Measurements from ENCODE around the gene ADIPOQ.
"Not testable (repeated sequence)": the region's sequence is repeated elsewhere in the genome, so short reads cannot be mapped to it uniquely, and the experiment has no call there.

Gene ADIPOQ

GRCh38 chr3:186843039-186843432 lies 526 bp downstream of the ADIPOQ start:
- Histone ChIP-seq H3K9me3 (ENCODE audit: control insufficient read depth, insufficient read depth, low read length) (no peaks in the 10 kb centered on the region), H3K4me1 (ENCODE audit: insufficient read depth, low read length) (no peaks in the 10 kb centered on the region), H3K36me3 (ENCODE audit: insufficient read depth, low read length) (no peaks in the 10 kb centered on the region), H3K9ac (ENCODE audit: low read depth, low read length) (no peak overlapping the region)

- H3K36me3 ChIP-seq (ENCODE audit: insufficient read depth, low read length): no peaks in the 10 kb centered on the region
- H3K9me3 ChIP-seq (ENCODE audit: control insufficient read depth, insufficient read depth, low read length): no peaks in the 10 kb centered on the region
- no peak overlapping the region for H3K9ac ChIP-seq (ENCODE audit: low read depth, low read length)
- H3K4me1 ChIP-seq (ENCODE audit: insufficient read depth, low read length): no peaks in the 10 kb centered on the region
Measured at GRCh38 chr3:186844908-186845307, 2.4 kb downstream of the ADIPOQ start.

- Histone ChIP-seq H3K36me3 (ENCODE audit: insufficient read depth, low read length) (no peaks in the 10 kb centered on the region), H3K9me3 (ENCODE audit: control insufficient read depth, insufficient read depth, low read length) (no peaks in the 10 kb centered on the region), H3K4me1 (ENCODE audit: insufficient read depth, low read length) (no peaks in the 10 kb centered on the region), H3K9ac (ENCODE audit: low read depth, low read length) (no peak overlapping the region)
Measured at GRCh38 chr3:186845756-186846155, 3.2 kb downstream of the ADIPOQ start.

- Histone ChIP-seq H3K9me3 (ENCODE audit: control insufficient read depth, insufficient read depth, low read length) (no peaks in the 10 kb centered on the region), H3K36me3 (ENCODE audit: insufficient read depth, low read length) (no peaks in the 10 kb centered on the region), H3K4me1 (ENCODE audit: insufficient read depth, low read length) (no peaks in the 10 kb centered on the region), H3K9ac (ENCODE audit: low read depth, low read length) (no peak overlapping the region)
Measured at GRCh38 chr3:186847437-186847836, 4.9 kb downstream of the ADIPOQ start.

- Histone ChIP-seq H3K9ac (ENCODE audit: low read depth, low read length) (no peak overlapping the region), H3K4me1 (ENCODE audit: insufficient read depth, low read length) (no peaks in the 10 kb centered on the region), H3K9me3 (ENCODE audit: control insufficient read depth, insufficient read depth, low read length) (no peaks in the 10 kb centered on the region), H3K36me3 (ENCODE audit: insufficient read depth, low read length) (no peaks in the 10 kb centered on the region)
Measured at GRCh38 chr3:186849374-186849975, 7.0 kb downstream of the ADIPOQ start.

- H3K9ac ChIP-seq (ENCODE audit: low read depth, low read length); H3K9me3 ChIP-seq (ENCODE audit: control insufficient read depth, insufficient read depth, low read length); H3K4me1 ChIP-seq (ENCODE audit: insufficient read depth, low read length); H3K36me3 ChIP-seq (ENCODE audit: insufficient read depth, low read length): not testable (repeated sequence)
Measured at GRCh38 chr3:186851835-186852234, 9.3 kb downstream of the ADIPOQ start.

GRCh38 chr3:186852994-186853393 lies 10.5 kb downstream of the ADIPOQ start:
- Histone ChIP-seq H3K36me3 (ENCODE audit: insufficient read depth, low read length) (no peaks in the 10 kb centered on the region), H3K4me1 (ENCODE audit: insufficient read depth, low read length) (no peaks in the 10 kb centered on the region), H3K9ac (ENCODE audit: low read depth, low read length) (no peak overlapping the region), H3K9me3 (ENCODE audit: control insufficient read depth, insufficient read depth, low read length) (no peaks in the 10 kb centered on the region)

GRCh38 chr3:186854146-186854545 lies 11.6 kb downstream of the ADIPOQ start:
- H3K9me3 ChIP-seq (ENCODE audit: control insufficient read depth, insufficient read depth, low read length): no peaks in the 10 kb centered on the region
- H3K9ac ChIP-seq (ENCODE audit: low read depth, low read length): no peak overlapping the region
- H3K4me1 ChIP-seq (ENCODE audit: insufficient read depth, low read length): no peaks in the 10 kb centered on the region
- no peaks in the 10 kb centered on the region for H3K36me3 ChIP-seq (ENCODE audit: insufficient read depth, low read length)

- Histone ChIP-seq H3K36me3 (ENCODE audit: insufficient read depth, low read length) (no peaks in the 10 kb centered on the region), H3K9me3 (ENCODE audit: control insufficient read depth, insufficient read depth, low read length) (no peaks in the 10 kb centered on the region), H3K9ac (ENCODE audit: low read depth, low read length) (no peak overlapping the region), H3K4me1 (ENCODE audit: insufficient read depth, low read length) (no peaks in the 10 kb centered on the region)
Measured at GRCh38 chr3:186854954-186855353, 12.4 kb downstream of the ADIPOQ start.

- no peaks in the 10 kb centered on the region for H3K36me3 ChIP-seq (ENCODE audit: insufficient read depth, low read length)
Measured at GRCh38 chr3:186857743-186858142, 15.2 kb downstream of the ADIPOQ start.

GRCh38 chr3:186865215-186865853 lies 22.8 kb downstream of the ADIPOQ start:
- H3K9me3 ChIP-seq (ENCODE audit: control insufficient read depth, insufficient read depth, low read length); H3K9ac ChIP-seq (ENCODE audit: low read depth, low read length); H3K4me1 ChIP-seq (ENCODE audit: insufficient read depth, low read length); H3K36me3 ChIP-seq (ENCODE audit: insufficient read depth, low read length): not testable (repeated sequence)

More at GRCh38 chr3:186857743-186858142, 15.2 kb downstream of the ADIPOQ start:
- Histone ChIP-seq H3K9ac (ENCODE audit: low read depth, low read length) (no peak overlapping the region), H3K9me3 (ENCODE audit: control insufficient read depth, insufficient read depth, low read length) (no peaks in the 10 kb centered on the region), H3K4me1 (ENCODE audit: insufficient read depth, low read length) (no peaks in the 10 kb centered on the region)

- H3K9ac ChIP-seq (ENCODE audit: low read depth, low read length); H3K9me3 ChIP-seq (ENCODE audit: control insufficient read depth, insufficient read depth, low read length); H3K4me1 ChIP-seq (ENCODE audit: insufficient read depth, low read length); H3K36me3 ChIP-seq (ENCODE audit: insufficient read depth, low read length): not testable (repeated sequence)
Measured at GRCh38 chr3:186866095-186866494, 23.6 kb downstream of the ADIPOQ start.

GRCh38 chr3:186869253-186870100 lies 27.0 kb downstream of the ADIPOQ start:
- no peak overlapping the region for H3K9ac ChIP-seq (ENCODE audit: low read depth, low read length)
- H3K9me3 ChIP-seq (ENCODE audit: control insufficient read depth, insufficient read depth, low read length): peaks cover 5% of the 10 kb centered on the region; the same call in 1 of the 2 replicates
- H3K4me1 ChIP-seq (ENCODE audit: insufficient read depth, low read length): no peaks in the 10 kb centered on the region
- H3K36me3 ChIP-seq (ENCODE audit: insufficient read depth, low read length): no peaks in the 10 kb centered on the region

GRCh38 chr3:186870421-186871201 lies 28.1 kb downstream of the ADIPOQ start:
- Histone ChIP-seq H3K4me1 (ENCODE audit: insufficient read depth, low read length) (no peaks in the 10 kb centered on the region), H3K9ac (ENCODE audit: low read depth, low read length) (no peak overlapping the region), H3K36me3 (ENCODE audit: insufficient read depth, low read length) (no peaks in the 10 kb centered on the region), H3K9me3 (ENCODE audit: control insufficient read depth, insufficient read depth, low read length) (peaks cover 9% of the 10 kb centered on the region)
